Skeletal muscle satellite cell (primary cell): ENCODE data around the gene SMYD3.
"Not testable (repeated sequence)": the region's sequence is repeated elsewhere in the genome, so short reads cannot be mapped to it uniquely, and the experiment has no call there.

Experiments
- H3K27me3 ChIP-seq: 2 replicates; pipeline ENCODE4 v1.7.0; 2013; ENCODE audit warnings: low read length; ENCODE audit not compliant: control insufficient read depth, insufficient read depth
- H3K36me3 ChIP-seq: 2 replicates; pipeline ENCODE4 v1.7.0; 2013; ENCODE audit warnings: mild to moderate bottlenecking, control low read depth, low read length; ENCODE audit not compliant: insufficient read depth
- H3K4me1 ChIP-seq: 2 replicates; pipeline ENCODE4 v1.7.0; 2013; ENCODE audit warnings: low read length; ENCODE audit not compliant: control insufficient read depth, insufficient read depth
- H3K4me2 ChIP-seq: 2 replicates; pipeline ENCODE4 v1.7.0; 2013; ENCODE audit warnings: mild to moderate bottlenecking, low read length
- H3K4me3 ChIP-seq: 2 replicates; pipeline ENCODE4 v1.7.0; 2013; ENCODE audit warnings: low read length
- H3K9ac ChIP-seq: 2 replicates; pipeline ENCODE4 v1.7.0; 2013; ENCODE audit warnings: mild to moderate bottlenecking, low read depth, low read length, moderate library complexity
- H3K9me3 ChIP-seq: replicated peaks from 2 replicates; pipeline ENCODE4 v1.7.0; 2013; ENCODE audit warnings: mild to moderate bottlenecking, control low read depth, low read length

The SMYD3 gene

DNA sequence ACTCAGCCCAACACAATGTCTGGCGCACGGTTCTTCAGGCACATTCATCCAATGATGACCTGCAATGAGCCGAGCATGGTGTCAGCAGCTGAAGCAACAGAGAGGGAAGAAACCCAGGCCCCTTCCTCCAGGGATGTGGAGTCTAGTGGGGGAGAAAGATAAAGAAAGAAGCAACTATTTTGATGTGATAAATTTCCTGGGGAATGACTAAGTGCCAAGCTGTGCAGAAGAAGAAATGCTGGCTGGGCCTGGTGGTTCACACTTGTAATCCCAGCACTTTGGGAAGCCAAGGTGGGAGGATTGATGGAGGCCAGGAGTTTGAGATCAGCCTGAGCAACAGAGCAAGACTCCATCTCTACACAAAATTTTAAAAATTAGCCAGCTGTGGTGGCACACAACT, 790.5 kb downstream of the SMYD3 start:
- no peak overlapping the region for H3K4me2 ChIP-seq
- H3K36me3 ChIP-seq, result no peaks in the 10 kb centered on the region
- no peaks in the 10 kb centered on the region for H3K27me3 ChIP-seq
- H3K4me3 ChIP-seq, result no peak overlapping the region
- peaks cover 16% of the 10 kb centered on the region for H3K4me1 ChIP-seq
- H3K9ac ChIP-seq, result no peak overlapping the region
- no peaks in the 10 kb centered on the region for H3K9me3 ChIP-seq

DNA sequence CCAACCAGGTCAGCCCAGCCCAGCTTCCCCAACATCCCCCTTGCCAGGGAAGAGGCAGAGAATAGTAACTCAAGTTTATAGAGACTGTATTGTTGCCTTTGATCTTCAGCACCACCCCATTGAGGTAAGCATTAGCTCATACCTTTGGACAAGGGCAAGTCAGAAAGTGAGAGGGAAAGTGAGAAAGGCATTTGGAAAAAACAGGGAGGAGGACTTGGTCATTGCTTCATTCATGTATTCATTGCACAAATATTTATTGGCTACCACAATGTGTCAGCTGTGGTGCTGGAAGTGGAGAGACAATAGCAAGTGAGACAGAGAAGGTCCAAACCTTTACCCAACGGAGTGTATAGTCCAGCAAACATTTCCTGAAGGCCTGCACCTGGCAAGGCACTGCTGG, 791.1 kb downstream of the SMYD3 start:
- Histone ChIP-seq H3K27me3 (no peaks in the 10 kb centered on the region), H3K9me3 (no peaks in the 10 kb centered on the region), H3K4me2 (peak overlapping the region; percentile 18), H3K9ac (no peak overlapping the region), H3K4me3 (no peak overlapping the region), H3K4me1 (peaks cover 16% of the 10 kb centered on the region), H3K36me3 (no peaks in the 10 kb centered on the region)

DNA sequence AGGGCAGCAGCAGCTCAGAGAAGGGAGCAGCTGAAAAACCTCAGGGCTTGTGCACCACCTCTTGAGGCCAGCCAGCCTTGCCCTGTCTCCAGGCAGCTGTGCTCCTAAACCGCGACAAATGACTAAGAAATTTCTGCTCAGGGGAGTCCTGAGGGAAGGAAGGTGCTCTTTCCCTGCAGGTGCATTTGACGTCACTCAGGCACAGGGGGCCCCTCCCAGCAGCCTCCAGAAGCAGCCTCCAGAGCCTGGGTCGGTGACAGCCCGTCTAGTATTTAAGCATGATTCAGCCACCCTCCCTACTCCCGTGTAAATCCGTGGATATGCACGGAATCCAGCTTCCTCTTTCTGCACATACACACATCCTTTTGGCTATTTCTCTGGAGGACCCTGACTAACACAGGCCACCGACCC, 791.8 kb downstream of the SMYD3 start:
- H3K9ac ChIP-seq, result no peak overlapping the region
- H3K9me3 ChIP-seq, result no peaks in the 10 kb centered on the region
- H3K4me1 ChIP-seq, result peaks cover 16% of the 10 kb centered on the region
- H3K27me3 ChIP-seq, result no peaks in the 10 kb centered on the region
- H3K4me2 ChIP-seq, result peak overlapping the region; percentile 18
- no peak overlapping the region for H3K4me3 ChIP-seq
- no peaks in the 10 kb centered on the region for H3K36me3 ChIP-seq

DNA sequence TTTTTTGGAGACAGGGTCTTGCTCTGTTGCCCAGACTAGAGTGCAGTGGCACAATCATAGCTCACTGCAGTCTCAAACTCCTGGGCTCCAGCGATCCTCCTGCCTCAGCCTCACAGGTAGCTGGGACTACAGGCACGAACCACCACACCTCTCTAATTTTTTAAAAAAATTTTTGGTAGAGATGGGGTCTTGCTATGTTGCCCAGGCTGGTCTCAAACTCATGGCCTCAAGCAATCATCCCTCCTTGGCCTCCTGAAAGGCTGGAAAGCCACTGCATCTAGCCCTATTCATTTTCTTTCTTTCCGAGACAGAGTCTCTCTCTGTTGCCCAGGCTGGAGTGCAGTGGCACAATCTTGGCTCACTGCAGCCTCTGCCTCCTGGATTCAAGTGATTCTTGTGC, 793.1 kb downstream of the SMYD3 start:
- not testable (repeated sequence) for H3K27me3 ChIP-seq, H3K36me3 ChIP-seq, H3K4me2 ChIP-seq, H3K4me3 ChIP-seq, H3K9ac ChIP-seq, H3K9me3 ChIP-seq
- H3K4me1 ChIP-seq, result peaks cover 16% of the 10 kb centered on the region

DNA sequence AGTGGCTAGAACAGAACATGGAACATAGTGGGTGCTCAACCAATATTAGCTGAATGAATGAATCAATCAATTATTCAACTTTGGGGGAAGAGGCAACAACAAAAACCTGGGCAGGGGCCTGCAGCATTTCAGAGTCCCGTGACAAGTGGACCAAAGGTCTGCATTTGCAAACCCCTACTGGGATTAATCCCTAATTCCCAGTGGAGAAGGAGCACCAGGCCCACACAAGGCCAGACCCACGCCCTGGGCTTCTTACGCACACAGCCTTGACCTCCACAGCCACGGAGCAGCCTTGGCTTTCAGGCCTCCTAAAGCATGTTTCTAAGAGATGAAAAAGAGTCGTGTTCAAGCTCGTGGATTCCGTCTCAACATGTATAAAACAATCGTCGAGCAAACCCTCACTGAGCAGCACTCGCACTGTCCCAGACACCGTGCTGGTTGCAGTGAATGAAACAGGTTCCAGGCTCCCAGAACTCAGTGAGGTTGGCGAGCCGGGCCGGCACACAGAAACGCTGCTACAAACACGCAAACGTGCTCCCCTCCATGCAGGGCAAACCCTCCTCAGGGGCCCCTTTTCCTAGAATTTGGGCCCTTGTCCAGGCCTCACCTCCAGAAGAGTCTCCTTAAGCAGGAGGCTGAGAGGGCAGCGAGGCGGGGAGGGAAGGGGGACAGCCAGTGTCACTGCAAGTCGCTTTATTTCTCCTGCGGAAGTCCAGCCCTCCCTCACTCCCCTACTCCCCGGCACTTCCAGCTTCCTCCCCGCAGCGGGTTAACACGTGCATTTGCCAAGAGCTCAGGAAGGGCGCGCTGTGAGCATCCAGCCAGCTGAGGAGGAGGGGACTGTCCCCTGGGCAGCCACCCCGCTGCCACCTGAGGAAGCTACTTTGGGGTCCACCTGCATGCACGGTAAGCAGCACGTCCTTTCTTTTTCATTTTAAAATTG, 795.8 kb downstream of the SMYD3 start:
- Histone ChIP-seq H3K4me1 (peaks cover 11% of the 10 kb centered on the region), H3K36me3 (no peaks in the 10 kb centered on the region)

DNA sequence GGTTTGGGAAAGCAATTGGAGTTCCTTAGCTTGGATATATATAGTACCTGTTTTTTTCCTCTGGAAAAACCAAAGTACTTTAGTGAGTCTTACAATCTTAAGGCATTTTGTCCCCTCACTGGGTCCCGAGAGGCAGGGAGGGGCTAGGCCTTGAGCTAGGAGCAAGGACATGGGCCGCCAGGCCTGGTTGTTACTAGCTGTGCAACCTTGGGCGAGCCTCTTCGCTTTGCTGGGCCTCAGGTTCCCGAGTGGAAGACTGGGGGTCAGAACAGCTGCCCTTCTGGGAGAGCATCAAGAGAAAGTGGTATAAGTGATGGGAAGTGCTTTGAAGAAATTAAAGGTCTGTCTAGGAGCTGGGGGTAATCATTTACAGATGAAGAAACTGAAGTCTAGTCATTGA, 799.1 kb downstream of the SMYD3 start:
- Histone ChIP-seq H3K4me3 (no peak overlapping the region), H3K4me2 (no peak overlapping the region), H3K4me1 (peaks cover 4% of the 10 kb centered on the region), H3K9me3 (no peaks in the 10 kb centered on the region), H3K9ac (no peak overlapping the region), H3K27me3 (no peaks in the 10 kb centered on the region), H3K36me3 (no peaks in the 10 kb centered on the region)

More for the DNA sequence above, 795.8 kb downstream of the SMYD3 start:
- Histone ChIP-seq H3K9me3 (no peaks in the 10 kb centered on the region), H3K27me3 (no peaks in the 10 kb centered on the region), H3K9ac (no peak overlapping the region), H3K4me2 (no peak overlapping the region), H3K4me3 (no peak overlapping the region)

DNA sequence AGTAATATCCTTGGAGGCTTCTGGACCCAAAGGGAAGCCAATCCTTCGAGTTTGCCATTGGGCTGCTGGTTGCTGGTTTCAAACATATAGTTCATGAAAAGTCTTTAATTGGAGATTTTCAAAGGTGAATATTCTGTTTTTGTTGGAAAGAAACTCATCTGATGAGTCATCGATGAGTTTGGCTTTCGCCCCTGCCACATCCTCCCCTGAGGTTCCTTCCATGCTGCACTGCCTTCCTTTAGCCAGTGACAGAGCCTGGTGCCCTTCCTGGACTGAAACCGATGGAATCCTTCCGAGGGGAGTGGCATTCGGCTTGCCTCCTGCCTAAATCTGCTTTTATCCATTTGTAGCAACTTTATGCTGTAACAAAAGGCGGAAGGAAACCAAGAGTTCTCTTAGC, 802.3 kb downstream of the SMYD3 start:
- no peaks in the 10 kb centered on the region for H3K36me3 ChIP-seq

DNA sequence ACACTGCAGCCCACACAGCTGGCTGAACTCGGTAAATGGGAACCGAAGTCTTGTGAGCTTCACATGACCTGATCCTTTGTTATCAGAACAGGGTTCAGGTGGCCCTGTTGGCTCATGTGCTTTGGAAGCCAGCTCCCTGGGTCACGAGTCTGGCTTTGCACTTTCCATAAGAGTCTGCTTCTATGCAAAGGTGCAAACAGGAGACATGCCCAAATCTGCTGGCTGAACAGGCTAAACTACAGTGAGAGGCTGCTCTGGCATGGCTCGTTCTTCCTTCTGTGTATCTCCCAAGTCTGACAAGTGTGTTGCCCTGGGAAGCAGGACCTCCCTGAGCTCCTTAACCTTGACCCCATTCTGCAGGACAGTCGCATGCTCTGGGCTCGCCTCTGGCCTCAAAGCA, 802.7 kb downstream of the SMYD3 start:
- Histone ChIP-seq H3K4me2 (no peak overlapping the region), H3K9ac (no peak overlapping the region), H3K27me3 (no peaks in the 10 kb centered on the region), H3K36me3 (no peaks in the 10 kb centered on the region), H3K4me3 (no peak overlapping the region), H3K4me1 (peaks cover 4% of the 10 kb centered on the region), H3K9me3 (no peaks in the 10 kb centered on the region)

More for the DNA sequence above, 802.3 kb downstream of the SMYD3 start:
- no peak overlapping the region for H3K9ac ChIP-seq
- H3K4me2 ChIP-seq, result no peak overlapping the region
- no peaks in the 10 kb centered on the region for H3K27me3 ChIP-seq
- no peaks in the 10 kb centered on the region for H3K9me3 ChIP-seq
- H3K4me1 ChIP-seq, result peaks cover 4% of the 10 kb centered on the region
- no peak overlapping the region for H3K4me3 ChIP-seq

DNA sequence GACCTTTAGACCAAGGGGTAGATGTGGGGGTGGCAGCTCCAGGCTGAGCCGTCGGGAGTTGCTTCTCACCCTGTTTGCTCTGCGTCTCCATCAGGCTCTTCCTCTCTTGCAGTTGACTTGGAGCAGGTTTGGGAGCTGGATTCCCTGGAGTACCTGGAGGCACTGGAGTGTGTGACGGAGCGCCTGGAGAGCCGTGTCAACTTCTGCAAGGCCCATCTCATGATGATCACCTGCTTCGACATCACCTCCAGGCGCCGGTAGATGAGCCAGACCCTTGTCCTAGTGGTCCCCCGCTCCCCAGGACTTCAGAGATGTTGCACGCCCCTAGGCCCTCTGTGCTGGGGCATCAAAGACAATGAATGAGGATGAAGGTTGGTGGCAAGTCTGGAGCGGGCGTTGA, 804.7 kb downstream of the SMYD3 start:
- Histone ChIP-seq H3K4me2 (no peak overlapping the region), H3K9ac (no peak overlapping the region), H3K4me3 (no peak overlapping the region), H3K27me3 (no peaks in the 10 kb centered on the region), H3K4me1 (peaks cover 4% of the 10 kb centered on the region), H3K9me3 (no peaks in the 10 kb centered on the region), H3K36me3 (no peaks in the 10 kb centered on the region)

DNA sequence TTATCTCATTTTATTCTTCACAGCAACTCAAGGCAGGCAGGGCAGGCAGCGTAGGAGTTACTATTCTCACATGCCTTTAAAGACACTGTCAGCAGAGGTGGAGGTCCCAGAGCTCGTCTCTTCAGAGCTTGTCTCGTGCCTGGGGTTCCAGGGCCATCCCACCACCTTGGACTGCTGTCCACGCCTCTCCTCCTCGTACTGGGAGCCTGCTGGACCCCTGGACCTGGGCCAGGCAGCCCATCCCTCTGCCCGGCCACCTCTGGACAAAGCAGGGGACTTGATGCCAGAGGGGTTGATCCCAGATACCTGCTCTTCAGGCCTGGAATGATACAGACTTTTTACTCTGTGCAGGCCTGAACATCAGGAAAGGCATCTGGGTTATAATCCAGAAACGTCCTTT, 805.4 kb downstream of the SMYD3 start:
- Histone ChIP-seq H3K4me3 (no peak overlapping the region), H3K4me2 (no peak overlapping the region), H3K9ac (no peak overlapping the region), H3K9me3 (no peaks in the 10 kb centered on the region), H3K36me3 (no peaks in the 10 kb centered on the region), H3K4me1 (peaks cover 4% of the 10 kb centered on the region), H3K27me3 (no peaks in the 10 kb centered on the region)

DNA sequence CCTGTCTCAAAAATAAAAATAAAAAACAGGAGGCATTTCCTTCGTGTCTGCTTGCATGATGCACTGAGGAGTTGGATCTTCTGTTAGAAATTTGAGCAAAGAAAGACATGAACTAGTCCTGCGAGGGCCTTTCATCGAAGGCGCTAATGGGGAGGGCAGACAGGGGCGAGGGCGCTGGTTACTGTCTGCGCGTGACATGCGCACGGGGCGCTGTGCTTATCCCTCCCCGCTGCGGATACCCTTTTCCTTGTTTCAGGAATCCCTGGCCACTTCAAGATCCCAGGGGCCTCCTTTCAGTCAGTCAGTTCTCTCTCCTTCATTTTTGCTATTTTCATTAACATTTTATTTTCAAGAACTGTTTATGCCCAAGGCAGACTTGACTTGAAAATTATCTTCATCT, 806.4 kb downstream of the SMYD3 start:
- Histone ChIP-seq H3K27me3 (no peaks in the 10 kb centered on the region), H3K4me2 (no peak overlapping the region), H3K36me3 (no peaks in the 10 kb centered on the region), H3K4me3 (no peak overlapping the region), H3K4me1 (peaks cover 4% of the 10 kb centered on the region), H3K9me3 (no peaks in the 10 kb centered on the region), H3K9ac (no peak overlapping the region)
